Measurements from ENCODE around the gene PREX1. TPM values are rescaled to one million over a fixed set of nuclear protein-coding genes. Genes with fewer than 3 reads are reported as not detected.

PREX1 gene
- total and polyA plus RNA-seq, 2 of the 4 experiments (the other 2 are of a cell fraction) = 0.67 to 0.72 TPM

DNA sequence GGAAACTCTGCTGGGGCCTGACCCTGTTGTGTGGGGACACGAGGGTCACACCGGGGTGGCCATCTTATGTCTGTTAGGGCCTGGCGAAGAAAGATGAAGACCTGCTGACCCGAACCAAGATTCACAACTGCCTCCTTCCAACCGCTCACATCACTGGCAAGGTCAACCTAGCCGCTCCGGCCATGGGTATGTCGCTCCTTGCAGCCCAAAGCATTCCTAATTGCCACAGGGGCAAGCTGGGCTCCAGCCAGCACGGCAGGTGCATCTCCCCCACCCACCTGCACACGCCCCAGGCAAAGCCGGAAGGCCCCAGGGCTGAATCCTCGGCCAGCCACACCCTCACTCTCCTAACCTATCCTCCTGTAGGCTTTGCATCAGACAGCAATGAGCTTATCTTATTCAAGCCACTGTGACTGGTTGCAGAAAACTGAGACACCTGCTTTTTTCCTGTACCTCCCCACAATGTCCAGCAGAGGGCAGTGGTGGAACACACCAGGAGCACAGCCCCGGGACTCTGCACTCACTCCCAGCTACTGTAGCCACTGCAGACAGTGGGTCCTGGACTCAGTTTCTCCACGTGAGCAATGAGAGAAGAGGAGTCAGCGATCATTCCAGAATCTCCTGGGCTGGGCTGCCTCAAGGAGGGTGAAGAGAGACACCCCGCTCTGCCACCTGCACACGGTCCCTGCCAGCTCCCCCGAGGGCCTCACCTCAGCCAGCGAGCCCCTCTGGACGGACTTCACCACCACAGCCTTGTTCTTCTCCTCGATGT is 170.2 kb downstream of the PREX1 start (continued):
- TF ChIP-seq, protein P1, sequence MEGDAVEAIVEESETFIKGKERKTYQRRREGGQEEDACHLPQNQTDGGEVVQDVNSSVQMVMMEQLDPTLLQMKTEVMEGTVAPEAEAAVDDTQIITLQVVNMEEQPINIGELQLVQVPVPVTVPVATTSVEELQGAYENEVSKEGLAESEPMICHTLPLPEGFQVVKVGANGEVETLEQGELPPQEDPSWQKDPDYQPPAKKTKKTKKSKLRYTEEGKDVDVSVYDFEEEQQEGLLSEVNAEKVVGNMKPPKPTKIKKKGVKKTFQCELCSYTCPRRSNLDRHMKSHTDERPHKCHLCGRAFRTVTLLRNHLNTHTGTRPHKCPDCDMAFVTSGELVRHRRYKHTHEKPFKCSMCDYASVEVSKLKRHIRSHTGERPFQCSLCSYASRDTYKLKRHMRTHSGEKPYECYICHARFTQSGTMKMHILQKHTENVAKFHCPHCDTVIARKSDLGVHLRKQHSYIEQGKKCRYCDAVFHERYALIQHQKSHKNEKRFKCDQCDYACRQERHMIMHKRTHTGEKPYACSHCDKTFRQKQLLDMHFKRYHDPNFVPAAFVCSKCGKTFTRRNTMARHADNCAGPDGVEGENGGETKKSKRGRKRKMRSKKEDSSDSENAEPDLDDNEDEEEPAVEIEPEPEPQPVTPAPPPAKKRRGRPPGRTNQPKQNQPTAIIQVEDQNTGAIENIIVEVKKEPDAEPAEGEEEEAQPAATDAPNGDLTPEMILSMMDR (conservative IDR thresholded peaks at IDR 0.05; ENCODE audit: low read depth, low read length) = peak; percentile 97

DNA sequence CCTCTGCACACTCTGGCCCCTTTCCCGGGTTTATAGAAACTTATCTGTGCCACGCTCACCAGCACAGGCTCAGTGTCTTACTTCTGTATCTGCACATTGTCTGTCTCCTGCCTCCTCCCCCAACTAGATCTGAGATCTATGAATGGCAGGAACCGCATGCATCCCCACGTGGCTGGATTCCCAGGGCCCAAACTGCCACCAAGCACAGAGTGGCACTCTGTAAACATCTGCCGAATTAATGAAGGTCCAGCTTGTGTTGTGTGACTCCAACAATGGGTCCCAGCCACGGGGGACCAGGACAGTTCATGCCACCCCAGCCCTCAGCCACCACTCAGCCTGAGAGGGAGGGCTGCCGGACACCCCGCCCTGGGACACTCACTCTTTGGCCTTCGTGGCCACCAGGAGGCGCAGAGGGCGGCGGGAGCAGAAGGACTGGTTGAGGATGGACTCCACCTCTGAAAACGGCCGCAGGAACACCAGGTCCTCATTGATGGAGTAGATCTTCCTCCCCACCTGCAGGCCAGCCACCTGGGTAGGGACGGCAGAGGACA is 171.1 kb downstream of the PREX1 start:
- Histone ChIP-seq H4K20me1 (ENCODE audit: insufficient read depth, low read length) (no peaks in the 10 kb centered on the region), H3K56ac (ENCODE audit: extremely low read depth, insufficient read depth, low read length) (no peak overlapping the region), H2AFZ (replicated peaks; ENCODE audit: low read length, poor library complexity) (no peak overlapping the region), H3K4me3 (ENCODE audit: insufficient read depth, low read depth, low read length) (no peak overlapping the region), H3K4ac (ENCODE audit: low read depth, low read length) (no peak overlapping the region), H3K9ac (ENCODE audit: low read depth, low read length) (no peak overlapping the region), H2AK5ac (ENCODE audit: low read depth, low read length) (no peak overlapping the region), H3K23ac (ENCODE audit: low read depth, low read length) (no peak overlapping the region), H3K79me1 (ENCODE audit: low read depth in 1 of 2, low read length in 2 of 2) (no peaks in the 10 kb centered on the region), H3K27me3 (ENCODE audit: control insufficient read depth, insufficient read depth, low read length) (0 out of 2 replicates have a peak, but pooled peaks cover 2% of the 10 kb centered on the region), H2AK9ac (replicated peaks; ENCODE audit: low read depth, low read length, poor library complexity) (no peak overlapping the region), H3K4me1 (ENCODE audit: control insufficient read depth, insufficient read depth, low read length) (no peaks in the 10 kb centered on the region; the same call in 1 of the 2 replicates), H3K9me1 (ENCODE audit: insufficient read depth, low read length) (no peaks in the 10 kb centered on the region), H3K27ac (ENCODE audit: insufficient read depth, low read length) (no peak overlapping the region), H3K9me3 (ENCODE audit: control insufficient read depth, insufficient read depth, low read length) (no peaks in the 10 kb centered on the region), H4K91ac (ENCODE audit: insufficient read depth, low read depth, low read length) (no peak overlapping the region), H4K5ac (ENCODE audit: low read depth, low read length) (no peak overlapping the region), H2BK120ac (ENCODE audit: low read depth, low read length) (no peak overlapping the region), H4K8ac (ENCODE audit: low read depth in 2 of 2, low read length in 2 of 2) (no peak overlapping the region), H2BK20ac (ENCODE audit: low read depth, low read length) (no peak overlapping the region), H2BK15ac (ENCODE audit: low read depth, low read length) (no peak overlapping the region), H3K18ac (ENCODE audit: low read depth, low read length) (no peak overlapping the region), H3K4me2 (ENCODE audit: low read depth, low read length) (no peak overlapping the region), H3K14ac (replicated peaks; ENCODE audit: low read depth, low read length) (no peak overlapping the region), H3K36me3 (ENCODE audit: control insufficient read depth, insufficient read depth, low read length) (no peaks in the 10 kb centered on the region), H2BK5ac (ENCODE audit: low read depth, low read length, poor library complexity, severe bottlenecking) (no peak overlapping the region)
- BruUV-seq (replicated peaks) = no TSS peak
- intact Hi-C loops (cut with micrococcal nuclease) = loop anchor here (1.0 to 10.0 kb wide), 2 partner anchors 168 to 249 kb away; partner anchors contain the start of gene PREX1
- WGBS, 2 experiments (ENCODE audit: extremely low coverage in 2 of 2, insufficient read length in 1 of 2) = no CpG with 5 or more reads among the region's 15 CpGs
- TF ChIP-seq CEBPB (IDR thresholded peaks at IDR 0.05; ENCODE audit: low read depth, low read length) (no peak), RAD21 (IDR thresholded peaks at IDR 0.05; ENCODE audit: low read length) (0 out of 2 replicates have a peak, but pooled peaks have one; percentile 12)
- no peak for ATAC-seq (ENCODE audit: low read depth)
- no peak for DNase-seq
- ChIA-PET CTCF (interaction anchor here (0.7 to 1.7 kb wide), 4 partner anchors 174 to 260 kb away, joined by 4 to 23 read pairs (median 7); no protein-coding TSS in a partner anchor), POLR2A (ENCODE audit: unreplicated experiment) (no interaction called here)
- in situ Hi-C loops (cut with MboI; ENCODE audit: low sequenced_read_pairs) = loop anchor here (5.0 kb wide), 1 partner anchor 251 kb away; no protein-coding TSS in a partner anchor
- dilution Hi-C loops (cut with HindIII; ENCODE audit: low sequenced_read_pairs, unreplicated experiment) = no loop called here
